H54 (cell line): ENCODE data around the gene PLEKHO2.
A peak's percentile ranks its signal among the peaks of the same experiment; 100 is the strongest.
"Not testable (repeated sequence)": the region's sequence is repeated elsewhere in the genome, so short reads cannot be mapped to it uniquely, and the experiment has no call there.

Experiments
- DNase-seq: peaks from one replicate; pipeline ENCODE4 v3.0.0; 2011; ENCODE audit warnings: low spot score, mixed read lengths; ENCODE audit not compliant: insufficient read length
- FAIRE-seq: peaks from 3 replicates; lab custom pipeline; 2011; peaks lifted over from hg19 to GRCh38; lab: Jason Lieb, UNC
- POLR2A ChIP-seq: IDR thresholded peaks from 2 replicates; pipeline ENCODE4 v1.6.1; 2011; ENCODE audit warnings: low read depth, mild to moderate bottlenecking, low read length

The PLEKHO2 gene, protein sequence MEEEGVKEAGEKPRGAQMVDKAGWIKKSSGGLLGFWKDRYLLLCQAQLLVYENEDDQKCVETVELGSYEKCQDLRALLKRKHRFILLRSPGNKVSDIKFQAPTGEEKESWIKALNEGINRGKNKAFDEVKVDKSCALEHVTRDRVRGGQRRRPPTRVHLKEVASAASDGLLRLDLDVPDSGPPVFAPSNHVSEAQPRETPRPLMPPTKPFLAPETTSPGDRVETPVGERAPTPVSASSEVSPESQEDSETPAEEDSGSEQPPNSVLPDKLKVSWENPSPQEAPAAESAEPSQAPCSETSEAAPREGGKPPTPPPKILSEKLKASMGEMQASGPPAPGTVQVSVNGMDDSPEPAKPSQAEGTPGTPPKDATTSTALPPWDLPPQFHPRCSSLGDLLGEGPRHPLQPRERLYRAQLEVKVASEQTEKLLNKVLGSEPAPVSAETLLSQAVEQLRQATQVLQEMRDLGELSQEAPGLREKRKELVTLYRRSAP

DNA sequence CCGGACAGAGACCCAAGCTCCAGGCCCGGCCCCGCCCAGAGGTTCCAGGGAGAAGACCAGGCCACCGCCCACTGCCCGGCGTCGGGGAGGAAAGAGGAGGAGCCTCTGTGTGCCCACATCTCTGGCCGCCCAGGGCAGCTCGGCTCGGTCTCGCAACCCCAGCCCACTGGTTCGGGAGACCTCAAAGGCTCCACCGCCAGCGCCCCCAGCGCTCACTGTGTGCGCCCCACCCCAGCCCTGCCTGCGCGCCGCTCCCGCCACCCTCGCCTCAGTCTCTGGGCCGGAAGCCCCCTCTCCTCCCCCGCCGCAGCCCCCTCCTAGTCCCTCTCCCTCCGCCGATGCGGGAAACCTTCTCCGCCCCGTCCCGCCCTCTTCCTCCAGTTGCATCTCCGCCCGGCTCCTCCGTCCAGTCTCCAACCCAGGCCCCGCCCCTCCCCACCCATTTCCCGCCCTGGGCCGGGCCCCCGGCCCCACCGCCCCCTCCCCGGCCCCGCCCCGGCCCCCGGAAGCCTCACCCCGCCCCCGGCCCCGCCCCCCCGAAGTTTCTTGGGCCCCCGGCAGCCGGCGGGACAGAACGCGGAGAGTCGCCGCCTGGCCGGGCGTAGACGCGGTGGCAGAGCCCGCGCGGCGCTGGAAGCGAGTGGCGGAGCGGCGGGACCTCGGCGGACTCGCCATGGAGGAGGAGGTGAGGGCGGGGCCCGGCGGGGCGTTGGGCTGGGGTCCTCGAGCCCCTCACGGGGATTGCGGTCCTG, at the start of gene PLEKHO2:
PLEKHO2 (plus strand) TSS at position 572 of the 752 bp plus-strand sequence; CDS start at position 674, 102 bp downstream.
- peak; percentile 96 for TF ChIP-seq POLR2A
- peak; percentile 83 for DNase-seq
- no peak for FAIRE-seq

DNA sequence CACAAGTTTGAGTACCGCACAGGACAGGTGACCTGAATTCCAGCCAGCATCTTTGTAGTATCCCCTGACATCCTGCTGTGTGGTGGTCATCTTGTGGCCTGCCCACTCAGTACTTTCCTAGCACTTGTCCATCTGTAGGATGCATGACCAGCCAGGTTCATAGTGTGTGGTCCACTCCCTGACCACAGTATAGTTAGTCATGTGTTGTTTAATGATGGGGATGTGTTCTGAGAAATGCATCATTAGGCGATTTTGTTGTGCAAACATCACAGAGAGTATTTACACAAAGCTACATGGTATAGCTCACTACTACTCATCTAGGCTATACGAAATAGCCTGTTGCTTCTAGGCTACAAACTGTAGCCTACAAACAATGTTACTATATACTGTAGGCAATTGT, 49.4 kb upstream of the PLEKHO2 start:
- DNase-seq: no peak
- no peak for TF ChIP-seq POLR2A
- FAIRE-seq: no peak

DNA sequence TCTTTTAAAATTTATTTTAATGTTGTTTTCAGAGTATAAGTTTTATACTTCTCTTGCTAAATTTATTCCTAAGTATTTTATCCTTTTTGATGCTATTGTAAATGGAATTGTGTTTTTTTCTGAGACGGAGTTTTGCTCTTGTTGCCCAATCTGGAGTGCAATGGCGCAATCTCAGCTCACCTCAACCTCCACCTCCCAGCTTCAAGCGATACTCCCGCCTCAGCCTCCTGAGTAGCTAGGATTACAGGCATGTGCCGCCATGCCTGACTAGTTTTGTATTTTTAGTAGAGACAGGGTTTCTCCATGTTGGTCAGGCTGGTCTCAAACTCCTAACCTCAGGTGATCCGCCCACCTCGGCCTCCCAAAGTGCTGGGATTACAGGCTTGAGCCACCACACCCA, 46.4 kb upstream of the PLEKHO2 start:
- DNase-seq, FAIRE-seq: not testable (repeated sequence)

DNA sequence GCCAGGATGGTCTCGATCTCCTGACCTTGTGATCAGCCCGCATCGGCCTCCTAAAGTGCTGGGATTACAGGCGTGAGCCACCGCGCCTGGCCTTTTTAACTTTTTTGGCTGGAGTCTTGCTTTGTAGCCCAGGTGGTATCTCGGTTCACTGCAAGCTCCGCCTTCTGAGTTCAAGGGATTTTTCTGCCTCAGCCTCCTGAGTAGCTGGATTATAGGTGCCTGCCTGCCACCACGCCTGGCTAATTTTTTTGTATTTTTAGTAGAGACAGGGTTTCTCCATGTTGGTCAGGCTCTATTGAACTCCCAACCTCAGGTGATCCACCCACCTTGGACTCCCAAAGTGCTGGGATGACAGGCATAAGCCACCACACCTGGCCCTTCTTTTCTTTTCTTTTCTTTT, 45.8 kb upstream of the PLEKHO2 start:
- not testable (repeated sequence) for FAIRE-seq, DNase-seq

DNA sequence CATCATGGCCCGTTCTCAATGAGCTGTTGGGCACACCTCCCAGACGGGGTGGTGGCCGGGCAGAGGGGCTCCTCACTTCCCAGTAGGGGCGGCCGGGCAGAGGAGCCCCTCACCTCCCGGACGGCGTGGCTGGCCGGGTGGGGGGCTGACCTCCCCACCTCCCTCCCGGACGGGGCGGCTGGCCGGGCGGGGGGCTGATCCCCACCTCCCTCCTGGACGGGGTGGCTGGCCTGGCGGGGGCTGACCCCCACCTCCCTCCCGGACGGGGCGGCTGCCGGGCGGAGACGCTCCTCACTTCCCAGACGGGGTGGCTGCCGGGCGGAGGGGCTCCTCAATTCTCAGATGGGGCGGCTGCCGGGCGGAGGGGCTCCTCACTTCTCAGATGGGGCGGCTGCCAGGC, 42.8 kb upstream of the PLEKHO2 start:
- DNase-seq, FAIRE-seq: not testable (repeated sequence)

DNA sequence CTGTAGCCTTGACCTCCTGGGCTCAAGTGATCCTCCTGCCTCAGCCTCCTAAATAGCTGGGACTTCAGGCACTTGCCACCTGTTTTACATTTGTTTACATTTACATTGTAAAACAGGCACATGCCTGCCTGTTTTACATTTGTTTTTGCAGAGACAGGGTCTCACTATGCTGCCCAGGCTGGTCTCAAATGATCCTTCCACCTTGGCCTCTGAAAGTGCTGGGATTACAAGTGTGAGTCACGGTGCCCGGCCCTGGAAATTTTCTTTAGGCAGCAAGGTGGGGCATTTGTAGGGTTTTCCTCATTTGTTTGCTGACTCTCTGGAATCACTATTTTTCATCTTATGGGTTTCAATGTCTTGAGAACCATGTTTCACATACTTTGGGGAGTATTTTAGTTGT, 41.2 kb upstream of the PLEKHO2 start:
- no peak for TF ChIP-seq POLR2A
- DNase-seq: no peak
- FAIRE-seq: no peak

DNA sequence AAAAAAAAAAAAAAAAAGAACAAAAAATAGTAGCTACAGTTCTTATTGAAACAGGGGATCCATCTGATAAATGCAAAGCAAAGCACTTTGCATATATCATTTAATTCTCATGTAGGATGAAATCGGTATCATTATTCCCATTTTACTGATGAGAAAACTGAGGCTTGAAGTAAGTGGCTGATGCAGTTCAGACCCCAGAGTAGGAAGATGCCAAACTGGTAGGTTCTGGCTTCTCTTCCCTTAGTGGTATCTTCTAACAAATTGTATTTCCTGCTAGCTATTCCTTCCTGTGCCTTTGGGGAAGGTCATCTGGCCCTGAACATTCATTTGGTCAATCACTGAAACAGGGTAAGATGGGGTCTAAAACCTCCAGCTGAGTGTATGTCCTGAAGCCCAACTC, 38.2 kb upstream of the PLEKHO2 start:
- FAIRE-seq (no peak), DNase-seq (no peak)
- TF ChIP-seq POLR2A: no peak

DNA sequence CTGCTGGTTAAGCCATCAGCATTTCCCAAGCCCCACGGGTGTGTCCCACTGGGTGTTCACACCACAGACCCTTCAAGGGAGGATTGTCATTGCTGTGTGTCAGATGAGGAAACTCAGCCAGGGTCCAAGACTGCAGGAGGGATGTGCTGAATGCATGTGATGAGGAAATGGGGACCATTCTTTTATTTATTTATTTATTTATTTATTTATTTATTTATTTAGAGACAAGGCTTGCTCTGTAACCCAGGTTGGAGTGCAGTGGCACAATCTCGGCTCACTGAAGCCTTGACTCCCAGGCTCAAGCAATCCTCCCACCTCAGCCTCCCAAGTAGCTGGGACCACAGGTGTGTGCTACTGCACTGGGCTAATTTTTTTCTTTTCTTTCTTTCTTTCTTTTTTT, 37.1 kb upstream of the PLEKHO2 start:
- DNase-seq (no peak), FAIRE-seq (no peak)
- TF ChIP-seq POLR2A: no peak

DNA sequence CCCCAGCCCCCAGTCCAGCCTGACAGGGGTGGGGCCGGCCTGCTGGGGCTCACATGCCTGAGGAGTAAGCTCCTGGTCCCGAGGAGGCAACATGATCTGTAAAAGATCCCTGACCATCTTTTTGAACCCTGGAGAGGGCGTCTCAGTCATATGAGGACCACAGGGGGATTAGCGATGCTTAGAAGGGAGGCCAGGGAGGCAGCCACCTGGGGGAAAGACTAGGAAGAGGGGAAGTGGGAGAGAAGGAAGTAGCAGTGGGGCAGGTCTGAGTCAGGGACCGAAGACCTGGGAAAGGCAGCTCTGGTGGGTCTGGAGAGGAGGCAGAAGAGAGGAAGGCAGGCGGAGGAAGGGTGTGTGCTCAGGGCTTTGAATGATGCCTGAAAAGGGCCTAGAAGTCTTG, 35.2 kb upstream of the PLEKHO2 start:
- DNase-seq: no peak
- no peak for TF ChIP-seq POLR2A
- FAIRE-seq: no peak

DNA sequence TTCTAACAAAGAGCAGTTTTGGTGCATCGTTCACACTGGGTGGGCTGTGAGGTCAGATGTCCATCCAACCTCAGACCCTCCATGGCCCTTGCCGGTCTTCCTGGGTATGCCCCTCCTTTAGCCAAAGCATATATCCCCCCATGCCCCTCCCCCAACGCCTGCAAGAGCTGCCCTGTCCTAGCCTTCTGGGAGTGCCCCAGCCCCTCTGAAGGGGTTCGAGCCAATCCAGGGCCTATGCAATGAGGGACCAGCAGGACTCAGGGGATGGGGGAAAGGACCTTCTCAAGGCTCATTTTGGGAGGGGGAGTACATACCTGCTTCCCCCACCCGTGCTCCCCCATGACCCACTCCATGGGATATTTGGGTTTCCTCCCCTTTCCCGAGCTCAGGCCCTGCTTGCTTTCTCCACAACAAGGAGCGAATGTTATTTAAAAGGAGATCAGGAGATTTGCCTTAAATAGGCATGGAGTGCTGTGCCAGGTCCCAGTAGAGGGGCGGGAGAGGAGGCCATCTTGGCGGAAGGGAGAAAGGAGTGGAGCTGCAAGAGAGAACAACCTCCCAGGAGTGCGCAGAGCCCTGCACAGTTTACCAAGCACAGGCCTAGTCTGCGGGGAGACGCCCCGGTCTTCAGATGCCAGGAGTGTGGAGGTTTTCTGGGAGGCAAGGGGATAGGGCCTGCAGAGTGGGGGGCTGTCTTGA, 34.5 kb upstream of the PLEKHO2 start:
- DNase-seq (no peak), FAIRE-seq (no peak)
- no peak for TF ChIP-seq POLR2A

DNA sequence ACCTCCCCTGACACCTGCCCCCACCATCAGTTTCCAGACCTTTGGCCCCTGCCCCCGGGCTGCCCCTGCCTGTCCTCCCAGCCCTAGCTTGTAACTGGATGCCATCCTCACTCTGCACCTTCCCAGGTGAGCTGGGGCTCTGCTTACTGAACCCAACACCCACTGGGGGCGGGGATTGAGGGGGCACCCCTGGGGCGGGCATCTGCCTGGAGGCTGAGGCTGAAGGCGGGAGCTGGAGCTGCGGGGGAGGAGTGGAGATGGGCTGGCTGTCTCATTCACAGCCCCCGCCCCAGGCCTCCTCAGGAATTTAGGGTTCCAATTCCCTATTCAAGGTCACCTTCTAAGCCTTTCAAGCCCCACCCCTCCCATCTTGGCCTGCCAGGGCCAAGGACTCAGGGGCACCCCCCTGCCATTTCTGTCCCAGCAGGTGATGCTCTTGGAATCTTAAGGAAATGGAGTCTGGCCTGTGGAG, 33.9 kb upstream of the PLEKHO2 start:
- DNase-seq: no peak
- no peak for FAIRE-seq
- TF ChIP-seq POLR2A: no peak

DNA sequence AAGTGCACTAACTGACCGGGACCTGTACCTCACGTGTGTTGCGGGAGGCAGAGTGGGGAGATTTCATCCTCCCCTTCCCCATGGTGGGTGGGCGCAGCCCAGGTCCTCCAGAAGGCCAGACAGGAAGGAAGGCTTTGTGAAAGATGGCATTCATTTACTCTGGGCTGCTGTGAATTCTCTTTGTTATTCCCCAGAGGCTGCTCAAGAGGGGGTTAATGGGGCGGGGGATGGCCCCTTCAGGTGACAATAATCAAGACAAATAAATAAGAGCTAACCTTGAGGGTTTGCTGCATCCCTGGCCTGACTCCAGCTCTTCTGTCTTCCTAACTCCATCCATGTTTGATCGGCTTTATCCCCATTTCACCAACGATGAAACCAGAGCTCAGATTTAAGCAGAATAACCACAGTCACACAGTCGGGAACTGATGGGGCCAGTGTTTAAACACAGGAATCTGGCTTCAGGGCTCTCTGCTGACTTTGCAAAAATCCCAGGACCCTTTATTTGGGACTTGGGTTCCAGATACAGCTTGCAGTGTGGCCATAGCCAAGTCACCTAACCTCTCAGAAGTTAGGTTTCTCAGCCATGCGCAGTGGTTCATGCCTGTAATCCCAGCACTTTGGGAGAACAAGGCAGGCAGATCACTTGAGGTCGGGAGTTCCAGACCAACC, 32.8 kb upstream of the PLEKHO2 start:
- TF ChIP-seq POLR2A: no peak
- no peak for DNase-seq
- no peak for FAIRE-seq
